GM19193 (cell line): ENCODE results near the gene CTDSP1.

ENCODE experiments used
- POLR2A ChIP-seq: IDR thresholded peaks from 4 replicates; pipeline ENCODE4 v1.6.1; 2011; ENCODE audit not compliant: insufficient read depth, insufficient read length; ENCODE audit errors: extremely low read depth

The CTDSP1 gene

GRCh38 chr2:218394298-218395089 is 5.2 kb upstream of the CTDSP1 start:
- no peak for TF ChIP-seq POLR2A

- TF ChIP-seq POLR2A, result no peak
Measured at GRCh38 chr2:218395090-218395444, 4.6 kb upstream of the CTDSP1 start.

- no peak for TF ChIP-seq POLR2A
Measured at GRCh38 chr2:218395456-218395825, 4.2 kb upstream of the CTDSP1 start.

- peak; percentile 53 for TF ChIP-seq POLR2A
Measured at GRCh38 chr2:218395826-218396687, 3.6 kb upstream of the CTDSP1 start.

GRCh38 chr2:218396688-218397462 is 2.8 kb upstream of the CTDSP1 start:
- peak; percentile 29 for TF ChIP-seq POLR2A

- TF ChIP-seq POLR2A, result no peak
Measured at GRCh38 chr2:218397463-218397819, 2.2 kb upstream of the CTDSP1 start.

GRCh38 chr2:218397820-218398436 is 1.7 kb upstream of the CTDSP1 start:
- peak; percentile 62 for TF ChIP-seq POLR2A

GRCh38 chr2:218398437-218399390 is 954 bp upstream of the CTDSP1 start:
- peak; percentile 11 for TF ChIP-seq POLR2A

- TF ChIP-seq POLR2A, result no peak
Measured at GRCh38 chr2:218400167-218400929, 680 bp downstream of the CTDSP1 start.

GRCh38 chr2:218400930-218401881 is 1.5 kb downstream of the CTDSP1 start:
- TF ChIP-seq POLR2A, result no peak

GRCh38 chr2:218401890-218402289 is 2.2 kb downstream of the CTDSP1 start:
- no peak for TF ChIP-seq POLR2A

- TF ChIP-seq POLR2A, result no peak
Measured at GRCh38 chr2:218402491-218402901, 2.8 kb downstream of the CTDSP1 start.
